Tibial nerve (tissue), 4 donors: ENCODE measurements around the gene MCC.

Experiments used
- EP300 ChIP-seq, 2 donors: sonication (generic); formaldehyde crosslinking; IDR thresholded peaks; one replicate each; pipeline ENCODE4 v1.6.1; 2017; ENCODE audit warnings: antibody characterized with exemption in 2 of 2, mild to moderate bottlenecking in 1 of 2
- POLR2A ChIP-seq, 2 donors: fragments of 450-650 bp; IDR thresholded peaks; one replicate each; pipeline ENCODE4 v1.6.1; 2017; ENCODE audit warnings: antibody characterized with exemption in 2 of 2, mild to moderate bottlenecking in 2 of 2, moderate library complexity in 2 of 2
- TF ChIP-seq, protein P1 (sequence below), 5 experiments: fragments of 200-600 bp in 3 of 5; fragments of 450-650 bp in 2 of 5; sonication (generic) in 3 of 5; IDR thresholded peaks; one replicate each; pipeline ENCODE4 v1.5.1; 2016 to 2019; ENCODE audit warnings: antibody characterized with exemption in 5 of 5, mild to moderate bottlenecking in 3 of 5, moderate library complexity in 2 of 5

DNA sequence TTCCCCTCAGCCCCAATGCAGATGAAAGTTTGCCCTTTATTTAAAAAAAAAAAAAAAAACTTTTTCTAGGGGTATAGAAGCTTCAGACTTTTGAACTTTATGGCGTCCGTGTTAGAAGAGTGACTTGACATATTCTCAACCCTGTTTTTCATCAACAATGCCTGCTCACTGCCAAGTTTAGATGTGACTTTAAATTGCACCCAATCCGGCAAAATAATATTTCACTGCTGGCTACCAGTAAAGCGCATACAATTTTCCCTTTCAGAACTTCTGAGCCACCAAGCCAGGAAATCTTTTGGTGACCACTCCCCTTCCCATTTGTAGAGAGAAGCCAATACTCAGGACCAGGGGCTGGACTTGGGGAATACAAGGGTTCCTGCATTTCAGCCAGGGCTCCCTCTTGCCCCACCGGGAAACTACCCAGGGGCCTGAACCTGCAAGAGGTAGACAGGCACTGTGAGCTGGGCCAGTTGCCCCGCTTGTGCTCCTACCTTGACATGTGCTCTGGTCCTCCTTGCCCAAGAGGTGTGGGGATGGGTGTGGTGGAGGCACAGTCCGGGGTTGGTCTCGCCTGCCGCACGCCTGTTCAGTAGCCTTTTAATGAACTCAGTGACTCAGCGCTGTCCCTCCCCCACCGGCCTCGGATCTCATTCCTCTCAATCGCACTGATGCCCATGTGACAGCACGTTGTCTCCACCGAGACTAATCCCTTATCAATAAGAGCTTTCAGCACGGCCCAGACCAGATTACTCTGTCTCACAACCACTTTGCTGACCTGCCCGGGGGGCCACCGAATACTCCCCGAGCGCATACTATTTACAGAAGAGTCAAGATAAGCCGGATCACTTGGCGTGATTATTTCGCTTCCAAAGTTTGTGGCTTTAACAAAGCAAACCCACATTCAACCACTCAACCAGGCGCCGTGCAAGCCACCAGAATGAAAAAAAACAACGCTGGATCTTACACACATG is 285.2 kb downstream of the MCC start:
- TF ChIP-seq, protein P1, sequence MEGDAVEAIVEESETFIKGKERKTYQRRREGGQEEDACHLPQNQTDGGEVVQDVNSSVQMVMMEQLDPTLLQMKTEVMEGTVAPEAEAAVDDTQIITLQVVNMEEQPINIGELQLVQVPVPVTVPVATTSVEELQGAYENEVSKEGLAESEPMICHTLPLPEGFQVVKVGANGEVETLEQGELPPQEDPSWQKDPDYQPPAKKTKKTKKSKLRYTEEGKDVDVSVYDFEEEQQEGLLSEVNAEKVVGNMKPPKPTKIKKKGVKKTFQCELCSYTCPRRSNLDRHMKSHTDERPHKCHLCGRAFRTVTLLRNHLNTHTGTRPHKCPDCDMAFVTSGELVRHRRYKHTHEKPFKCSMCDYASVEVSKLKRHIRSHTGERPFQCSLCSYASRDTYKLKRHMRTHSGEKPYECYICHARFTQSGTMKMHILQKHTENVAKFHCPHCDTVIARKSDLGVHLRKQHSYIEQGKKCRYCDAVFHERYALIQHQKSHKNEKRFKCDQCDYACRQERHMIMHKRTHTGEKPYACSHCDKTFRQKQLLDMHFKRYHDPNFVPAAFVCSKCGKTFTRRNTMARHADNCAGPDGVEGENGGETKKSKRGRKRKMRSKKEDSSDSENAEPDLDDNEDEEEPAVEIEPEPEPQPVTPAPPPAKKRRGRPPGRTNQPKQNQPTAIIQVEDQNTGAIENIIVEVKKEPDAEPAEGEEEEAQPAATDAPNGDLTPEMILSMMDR (IDR thresholded peaks at IDR 0.05) = no peak
- peak in 1 of 2 donors; percentile 28 for TF ChIP-seq EP300 (IDR thresholded peaks at IDR 0.05)
- no peak for TF ChIP-seq POLR2A (IDR thresholded peaks at IDR 0.05)
